Panc1 (cell line): Measurements from ENCODE around the gene SLC27A2. TPM values are rescaled to one million over a fixed set of nuclear protein-coding genes. Genes with fewer than 3 reads are reported as not detected.
"Not testable (repeated sequence)": the region's sequence is repeated elsewhere in the genome, so short reads cannot be mapped to it uniquely, and the experiment has no call there.

Experiments used
- ATAC-seq: fragments of 200-7000 bp; cut with Tn5 transposase; 2 replicates; pipeline ENCODE4 v1.9.1; 2020; ENCODE audit warnings: mild to moderate bottlenecking, moderate library complexity
- Bru-seq: library from RNA; stranded (reverse); fragments of 400-500 nt; gene quantifications from one replicate; lab custom pipeline; 2021; lab: Mats Ljungman, UMichigan
- BruChase-seq, 2 experiments: library from RNA; stranded (reverse); fragments of 400-500 nt; gene quantifications; one replicate each; lab custom pipeline; 2021; lab: Mats Ljungman, UMichigan
- BruUV-seq: library from RNA; stranded (reverse); fragments of 400-500 nt; replicated peaks from 2 replicates; lab custom pipeline; 2021; lab: Mats Ljungman, UMichigan
- CTCF ChIA-PET: fragments of 300-600 bp; sonication (Branson Sonifier 250); formaldehyde crosslinking; loops from one replicate; lab custom pipeline; 2022; ENCODE audit warnings: antibody characterized with exemption; lab: Charles Lee
- POLR2A ChIA-PET: fragments of 300-600 bp; sonication (Branson Sonifier 250); formaldehyde crosslinking; loops from one replicate; lab custom pipeline; 2022; ENCODE audit warnings: antibody characterized with exemption; lab: Charles Lee
- DNase-seq: peaks from one replicate; pipeline ENCODE4 v3.0.0-alpha.2; 2010; ENCODE audit warnings: low read depth, low spot score
- H3K27ac ChIP-seq: 2 replicates; pipeline ENCODE4 v1.5.1; 2011; ENCODE audit warnings: mild to moderate bottlenecking, low read length, inconsistent platforms
- H3K27me3 ChIP-seq: fragments of 200-500 bp; sonication (Bioruptor generic); 2 replicates; pipeline ENCODE4 v1.6.0; 2014; ENCODE audit warnings: low read length, inconsistent platforms; ENCODE audit not compliant: control insufficient read depth, insufficient read depth
- H3K36me3 ChIP-seq: fragments of 200-500 bp; sonication (Bioruptor generic); 2 replicates; pipeline ENCODE4 v1.5.1; 2014; ENCODE audit warnings: inconsistent platforms, mild to moderate bottlenecking, low read length, moderate library complexity; ENCODE audit not compliant: control insufficient read depth, insufficient read depth
- H3K4me1 ChIP-seq: 2 replicates; pipeline ENCODE4 v1.5.1; 2011; ENCODE audit warnings: inconsistent platforms, mild to moderate bottlenecking, low read length, moderate library complexity; ENCODE audit not compliant: control insufficient read depth, insufficient read depth
- H3K4me3 ChIP-seq, 2 experiments: 2 replicates each; pipeline ENCODE4 v1.5.1; 2011 to 2012; ENCODE audit warnings: low read depth in 2 of 2, low read length in 2 of 2, mild to moderate bottlenecking in 2 of 2, inconsistent platforms in 1 of 2, moderate library complexity in 1 of 2
- H3K9me3 ChIP-seq: fragments of 200-500 bp; sonication (Bioruptor generic); 2 replicates; pipeline ENCODE4 v1.5.1; 2014; ENCODE audit warnings: low read depth, mild to moderate bottlenecking, inconsistent platforms, low read length, moderate library complexity; ENCODE audit not compliant: control insufficient read depth, insufficient read depth
- CTCF ChIP-seq: fragments of 450-650 bp; IDR thresholded peaks from 2 replicates; pipeline ENCODE4 v1.5.1; 2017; ENCODE audit warnings: mild to moderate bottlenecking
- POLR2AphosphoS5 ChIP-seq: IDR thresholded peaks from 2 replicates; pipeline ENCODE4 v1.6.1; 2012; ENCODE audit warnings: mild to moderate bottlenecking, low read depth, low read length, moderate library complexity
- SIN3A ChIP-seq: IDR thresholded peaks from 2 replicates; pipeline ENCODE4 v1.6.1; 2012; ENCODE audit warnings: low read depth, mild to moderate bottlenecking, low read length, moderate library complexity, borderline replicate concordance; ENCODE audit not compliant: insufficient read depth
- TCF7L2 ChIP-seq: IDR thresholded peaks from 2 replicates; pipeline ENCODE4 v1.6.1; 2011; ENCODE audit warnings: mild to moderate bottlenecking, low read depth, low read length, inconsistent platforms
- in situ Hi-C: cut with HindIII; loops from 2 replicates; pipeline ENCODE4 v1.10.0; 2016; ENCODE audit warnings: low sequenced_read_pairs, low pct_unique_long_range_greater_than_20kb
- intact Hi-C: fragments of 100-400 bp; cut with micrococcal nuclease; formaldehyde crosslinking; loops from one replicate; pipeline ENCODE4 v1.10.0; 2022; ENCODE audit not compliant: unreplicated experiment
- long read RNA-seq: library from polyadenylated mRNA; unstranded; transcript quantifications from one replicate; pipeline ENCODE4 v2.0.0, GENCODE V29; 2021; ENCODE audit not compliant: unreplicated experiment
- polyA plus RNA-seq: library from polyadenylated mRNA; unstranded; fragments of >200 nt; gene quantifications from one replicate; pipeline ENCODE4 v1.2.1, GENCODE V29; 2012; ENCODE audit warnings: missing spikeins; ENCODE audit not compliant: insufficient read length
- total RNA-seq: library from RNA; stranded (reverse); gene quantifications from one replicate; pipeline ENCODE4 v1.2.1, GENCODE V29; 2021; ENCODE audit not compliant: unreplicated experiment
- TF ChIP-seq, protein P1 (sequence below), 2 experiments: IDR thresholded peaks; 2 replicates each; pipeline ENCODE4 v1.6.1; 2011 to 2012; ENCODE audit warnings: low read depth in 2 of 2, control low read depth in 1 of 2, low read length in 1 of 2, mild to moderate bottlenecking in 1 of 2, moderate library complexity in 1 of 2; ENCODE audit not compliant: insufficient read depth in 1 of 2

The SLC27A2 gene
- 0.18 TPM for total RNA-seq
- not detected for polyA plus RNA-seq
- percentile 8 among the genes with signal in this experiment for Bru-seq, nascent RNA
- percentile 6 among the genes with signal in this experiment for BruChase-seq, experiment 1, labeled RNA remaining after a 2-hour chase
- percentile 11 among the genes with signal in this experiment for BruChase-seq, experiment 2, labeled RNA remaining after a 6-hour chase
- long read RNA-seq = 0 reads

GRCh38 chr15:50181969-50182218 is at the start of gene SLC27A2:
Gene SLC27A2, plus strand, starts transcription at chr15:50182196. Its CDS starts 232 bp downstream, at chr15:50182428.
- intact Hi-C loops = no loop called here

DNA sequence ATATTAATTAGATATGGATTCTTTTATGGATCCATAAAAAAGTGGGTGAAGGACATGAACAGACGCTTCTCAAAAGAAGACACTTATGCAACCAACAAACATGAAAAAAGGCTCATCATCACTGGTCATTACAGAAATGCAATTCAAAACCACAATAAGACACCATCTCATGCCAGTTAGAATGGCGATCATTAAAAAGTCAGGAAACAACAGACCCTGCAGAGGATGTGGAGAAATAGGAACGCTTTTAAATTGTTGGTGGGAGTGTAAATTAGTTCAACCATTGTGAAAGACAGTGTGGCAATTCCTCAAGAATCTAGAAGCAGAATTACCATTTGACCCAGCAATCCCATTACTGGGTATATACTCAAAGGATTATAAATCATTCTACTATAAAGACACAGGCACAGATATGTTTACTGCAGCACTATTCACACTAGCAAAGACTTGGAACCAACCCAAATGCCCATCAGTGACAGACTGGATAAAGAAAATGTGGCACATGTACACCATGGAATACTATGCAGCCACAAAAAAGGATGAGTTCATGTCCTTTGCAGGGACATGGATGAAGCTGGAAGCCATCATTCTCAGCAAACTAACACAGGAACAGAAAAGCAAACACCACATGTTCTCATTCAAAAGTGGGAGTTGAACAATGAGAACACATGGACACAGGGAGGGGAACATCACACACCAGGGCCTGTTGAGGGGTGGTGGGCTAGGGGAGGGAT is 49.6 kb upstream of the SLC27A2 start:
- intact Hi-C loops = not testable (repeated sequence)

More at GRCh38 chr15:50181969-50182218, at the start of gene SLC27A2:
- CTCF ChIA-PET = no interaction called here
- no peaks in the 10 kb centered on the region for H3K36me3 ChIP-seq
- H3K4me1 ChIP-seq = peaks cover 10% of the 10 kb centered on the region; the same call in 1 of the 2 replicates
- BruUV-seq = no TSS peak
- no peaks in the 10 kb centered on the region for H3K9me3 ChIP-seq
- H3K4me3 ChIP-seq = peak within 1 kb of the TSS; percentile 44 to 45
- peaks cover 19% of the 10 kb centered on the region for H3K27me3 ChIP-seq
- DNase-seq (no peak), ATAC-seq (peak; percentile 79)
- H3K27ac ChIP-seq = no peak within 1 kb of the TSS
- in situ Hi-C loops = no loop called here
- POLR2A ChIA-PET = no interaction called here
- TF ChIP-seq CTCF = peak; percentile 65
- no peak for TF ChIP-seq SIN3A
- TF ChIP-seq TCF7L2 = no peak

DNA sequence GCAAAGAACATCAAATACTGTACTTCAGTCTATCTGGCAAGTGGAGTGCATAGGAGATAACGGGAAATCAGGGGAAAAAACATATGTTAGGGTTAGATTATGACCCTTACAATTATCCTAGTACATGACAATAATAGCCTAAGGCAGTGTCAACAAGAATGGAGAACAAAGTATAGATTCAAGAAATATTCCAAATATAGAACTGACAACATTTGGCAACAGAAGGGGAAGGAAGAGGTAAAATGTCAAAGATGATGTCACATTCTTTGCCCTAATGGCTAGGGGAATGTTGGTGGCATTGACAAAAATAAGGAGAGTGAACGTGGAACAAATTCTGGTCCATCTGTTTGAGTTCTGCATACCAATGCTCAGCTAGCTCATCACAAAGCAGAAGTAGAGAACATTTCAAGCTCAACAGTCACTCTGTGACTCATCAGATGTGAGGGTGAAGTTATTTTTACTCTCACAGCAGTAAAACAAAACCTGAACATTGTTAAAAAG is 47.4 kb upstream of the SLC27A2 start:
- ChIA-PET POLR2A (no interaction called here), CTCF (no interaction called here)
- BruUV-seq = no TSS peak
- Histone ChIP-seq H3K4me3 (no peak overlapping the region), H3K4me1 (no peaks in the 10 kb centered on the region), H3K27me3 (no peaks in the 10 kb centered on the region; the same call in 1 of the 2 replicates), H3K9me3 (no peaks in the 10 kb centered on the region), H3K27ac (no peak overlapping the region), H3K36me3 (no peaks in the 10 kb centered on the region)
- intact Hi-C loops (no loop called here), in situ Hi-C loops (no loop called here)
- ATAC-seq (peak; percentile 56; the same call in 1 of the 2 replicates), DNase-seq (no peak)
- TF ChIP-seq CTCF (no peak), TCF7L2 (no peak), POLR2AphosphoS5 (no peak), SIN3A (no peak)
- TF ChIP-seq, protein P1, sequence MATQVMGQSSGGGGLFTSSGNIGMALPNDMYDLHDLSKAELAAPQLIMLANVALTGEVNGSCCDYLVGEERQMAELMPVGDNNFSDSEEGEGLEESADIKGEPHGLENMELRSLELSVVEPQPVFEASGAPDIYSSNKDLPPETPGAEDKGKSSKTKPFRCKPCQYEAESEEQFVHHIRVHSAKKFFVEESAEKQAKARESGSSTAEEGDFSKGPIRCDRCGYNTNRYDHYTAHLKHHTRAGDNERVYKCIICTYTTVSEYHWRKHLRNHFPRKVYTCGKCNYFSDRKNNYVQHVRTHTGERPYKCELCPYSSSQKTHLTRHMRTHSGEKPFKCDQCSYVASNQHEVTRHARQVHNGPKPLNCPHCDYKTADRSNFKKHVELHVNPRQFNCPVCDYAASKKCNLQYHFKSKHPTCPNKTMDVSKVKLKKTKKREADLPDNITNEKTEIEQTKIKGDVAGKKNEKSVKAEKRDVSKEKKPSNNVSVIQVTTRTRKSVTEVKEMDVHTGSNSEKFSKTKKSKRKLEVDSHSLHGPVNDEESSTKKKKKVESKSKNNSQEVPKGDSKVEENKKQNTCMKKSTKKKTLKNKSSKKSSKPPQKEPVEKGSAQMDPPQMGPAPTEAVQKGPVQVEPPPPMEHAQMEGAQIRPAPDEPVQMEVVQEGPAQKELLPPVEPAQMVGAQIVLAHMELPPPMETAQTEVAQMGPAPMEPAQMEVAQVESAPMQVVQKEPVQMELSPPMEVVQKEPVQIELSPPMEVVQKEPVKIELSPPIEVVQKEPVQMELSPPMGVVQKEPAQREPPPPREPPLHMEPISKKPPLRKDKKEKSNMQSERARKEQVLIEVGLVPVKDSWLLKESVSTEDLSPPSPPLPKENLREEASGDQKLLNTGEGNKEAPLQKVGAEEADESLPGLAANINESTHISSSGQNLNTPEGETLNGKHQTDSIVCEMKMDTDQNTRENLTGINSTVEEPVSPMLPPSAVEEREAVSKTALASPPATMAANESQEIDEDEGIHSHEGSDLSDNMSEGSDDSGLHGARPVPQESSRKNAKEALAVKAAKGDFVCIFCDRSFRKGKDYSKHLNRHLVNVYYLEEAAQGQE (IDR thresholded peaks at IDR 0.05; ENCODE audit: insufficient read depth in 1 of 2, low read depth in 2 of 2, low read length in 1 of 2) = no peak

More for the DNA sequence above, 49.6 kb upstream of the SLC27A2 start:
- H3K27me3 ChIP-seq, CTCF ChIA-PET, BruUV-seq, DNase-seq, ATAC-seq, POLR2A ChIA-PET, H3K36me3 ChIP-seq, H3K4me1 ChIP-seq, H3K9me3 ChIP-seq, in situ Hi-C loops, H3K27ac ChIP-seq, H3K4me3 ChIP-seq: not testable (repeated sequence)
